GM12891 (cell line): ENCODE measurements around the gene PSME4.

Experiments
- POLR2A ChIP-seq: IDR thresholded peaks from 2 replicates; pipeline ENCODE4 v1.6.1; 2011; ENCODE audit warnings: low read depth, low read length, control low read depth
- POLR2AphosphoS5 ChIP-seq: IDR thresholded peaks from 2 replicates; pipeline ENCODE4 v1.6.1; 2011; ENCODE audit warnings: low read depth, low read length, control low read depth
- SPI1 ChIP-seq: IDR thresholded peaks from 2 replicates; pipeline ENCODE4 v1.6.1; 2011; ENCODE audit warnings: low read depth, low read length, control low read depth
- TAF1 ChIP-seq: IDR thresholded peaks from 2 replicates; pipeline ENCODE4 v1.6.1; 2011; ENCODE audit warnings: low read depth, low read length, control low read depth

GRCh38 chr2:53969285-53969967 lies 1.4 kb downstream of the PSME4 start:
- TF ChIP-seq POLR2A, result no peak
- TF ChIP-seq POLR2AphosphoS5, result no peak
- TF ChIP-seq SPI1, result no peak
- no peak for TF ChIP-seq TAF1
